Activated naive CD4-positive, alpha-beta T cell treated with anti-CD3 and anti-CD28 coated beads for 36 hours (primary cell): Measurements from ENCODE around the gene RGS3. TPM values are rescaled to one million over a fixed set of nuclear protein-coding genes. Genes with fewer than 3 reads are reported as not detected.

Experiments
- CTCF ChIA-PET: fragments of 350-600 bp; sonication (Branson Sonifier 250); formaldehyde crosslinking; loops from one replicate; lab custom pipeline; 2021; ENCODE audit warnings: antibody characterized with exemption; lab: Charles Lee
- DNase-seq: peaks from one replicate; pipeline ENCODE4 v3.0.0-alpha.2; 2020
- H3K27ac Mint-ChIP-seq: one replicate; pipeline ENCODE4 v1.8.0; 2021; ENCODE audit warnings: mild to moderate bottlenecking, mixed read lengths
- H3K27me3 Mint-ChIP-seq: one replicate; pipeline ENCODE4 v1.8.0; 2021; ENCODE audit warnings: low read depth, mixed read lengths
- H3K36me3 Mint-ChIP-seq: one replicate; pipeline ENCODE4 v1.8.0; 2021; ENCODE audit warnings: low read depth, mixed read lengths
- H3K4me1 Mint-ChIP-seq: one replicate; pipeline ENCODE4 v1.8.0; 2021; ENCODE audit warnings: low read depth, mixed read lengths
- H3K4me3 Mint-ChIP-seq: one replicate; pipeline ENCODE4 v1.8.0; 2021; ENCODE audit warnings: mild to moderate bottlenecking, moderate library complexity, mixed read lengths
- H3K9me3 Mint-ChIP-seq: one replicate; pipeline ENCODE4 v1.8.0; 2021; ENCODE audit warnings: mixed read lengths
- intact Hi-C: fragments of 100-400 bp; cut with micrococcal nuclease; formaldehyde crosslinking; loops from one replicate; pipeline ENCODE4 v1.15.1; 2023
- total RNA-seq, 2 experiments: library from RNA; stranded (reverse); gene quantifications; one replicate each; pipeline ENCODE4 v1.2.3, GENCODE V29; 2021

RGS3 gene
- total RNA-seq, 2 experiments from 2014 or later, result 11.9 to 12.6 TPM

DNA sequence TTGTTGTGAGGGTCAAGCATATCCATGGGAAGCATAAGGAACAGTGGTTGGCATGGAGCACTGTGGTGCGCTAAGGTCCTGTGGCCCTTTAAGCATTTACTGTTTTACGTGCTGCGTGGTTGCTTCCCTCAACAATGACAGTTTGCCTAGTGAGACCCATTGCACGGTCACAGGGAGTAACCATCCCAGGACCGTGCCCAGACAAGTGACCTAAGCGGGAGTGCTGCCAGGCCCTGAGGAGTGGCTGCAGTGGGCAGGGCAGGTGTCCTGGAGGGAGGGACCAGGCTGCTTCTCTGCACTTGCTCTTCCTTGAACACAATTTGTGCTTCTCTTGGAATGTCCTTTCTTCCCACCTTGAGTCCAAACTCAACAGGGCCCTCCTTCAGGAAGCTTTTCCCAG, 64.6 kb downstream of the RGS3 start:
- H3K4me3 Mint-ChIP-seq, result no peak overlapping the region
- intact Hi-C loops, result no loop called here
- peaks cover 2% of the 10 kb centered on the region for H3K36me3 Mint-ChIP-seq
- no peak overlapping the region for H3K27ac Mint-ChIP-seq
- no peak for DNase-seq
- CTCF ChIA-PET, result interaction anchor here (0.9 kb wide), 1 partner anchor 10 kb away, joined by 3 read pairs; no protein-coding TSS in a partner anchor
- no peaks in the 10 kb centered on the region for H3K9me3 Mint-ChIP-seq
- H3K4me1 Mint-ChIP-seq, result peaks cover 16% of the 10 kb centered on the region
- H3K27me3 Mint-ChIP-seq, result no peaks in the 10 kb centered on the region

DNA sequence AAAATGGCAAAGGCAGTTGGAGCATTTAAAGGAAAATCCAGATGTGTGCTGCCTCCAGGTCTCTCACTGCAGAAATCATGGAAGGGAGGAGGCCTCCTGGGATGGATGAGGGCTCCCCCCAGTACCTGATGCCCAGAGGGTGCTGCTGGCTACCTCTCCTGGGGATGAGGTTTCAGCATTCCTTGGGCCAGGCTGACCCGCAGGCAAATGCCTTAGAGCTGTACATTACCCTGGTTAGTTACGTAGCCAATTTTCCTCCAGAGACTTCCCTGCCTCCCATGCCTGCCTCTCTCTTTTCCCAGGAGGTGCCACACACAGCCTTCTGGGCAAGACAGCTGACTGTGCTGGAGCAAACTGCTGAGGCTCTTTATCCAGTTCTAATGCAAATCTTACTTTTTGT, 65.3 kb downstream of the RGS3 start:
- CTCF ChIA-PET, result interaction anchor here (0.9 kb wide), 1 partner anchor 11 kb away, joined by 3 read pairs; no protein-coding TSS in a partner anchor
- no peak for DNase-seq
- intact Hi-C loops, result no loop called here
- Mint-ChIP-seq H3K4me3 (no peak overlapping the region), H3K27ac (no peak overlapping the region), H3K36me3 (peaks cover 2% of the 10 kb centered on the region), H3K4me1 (peaks cover 9% of the 10 kb centered on the region), H3K9me3 (no peaks in the 10 kb centered on the region), H3K27me3 (no peaks in the 10 kb centered on the region)

DNA sequence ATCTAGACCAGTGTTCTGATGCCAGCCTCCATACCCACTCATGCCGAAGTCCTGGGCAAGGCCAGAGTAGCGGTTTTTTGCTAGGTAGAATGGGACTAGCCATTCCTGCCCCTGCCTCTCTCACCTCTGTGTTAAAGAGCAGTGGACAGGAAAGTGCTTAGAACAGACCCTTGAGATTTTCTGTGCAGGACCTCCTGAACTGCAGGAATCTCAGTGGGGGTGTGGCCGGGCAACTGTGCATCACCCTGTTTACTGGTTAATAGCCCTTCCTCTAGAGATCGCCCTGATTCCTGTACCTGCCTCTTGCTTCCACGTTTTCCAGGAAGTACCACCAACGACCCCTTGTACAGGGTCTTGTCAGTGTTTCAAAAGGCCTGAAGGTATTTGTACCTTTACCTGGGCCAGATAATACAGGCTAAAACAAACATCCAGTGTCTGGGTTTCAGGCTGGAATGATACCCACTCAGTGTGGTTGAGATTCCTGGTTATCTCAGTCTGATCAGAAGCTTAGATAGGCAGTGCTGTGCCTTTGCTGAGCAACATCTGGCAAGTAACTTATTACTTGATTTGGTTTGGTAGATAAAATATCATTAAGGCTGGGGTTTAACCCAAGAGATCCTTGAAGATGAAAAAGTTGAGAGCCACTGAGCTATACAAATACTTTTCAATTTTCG, 65.9 kb downstream of the RGS3 start:
- Mint-ChIP-seq H3K27ac (no peak overlapping the region), H3K27me3 (no peaks in the 10 kb centered on the region), H3K4me3 (no peak overlapping the region), H3K36me3 (peaks cover 2% of the 10 kb centered on the region), H3K9me3 (no peaks in the 10 kb centered on the region), H3K4me1 (peaks cover 3% of the 10 kb centered on the region)
- intact Hi-C loops, result no loop called here
- DNase-seq, result no peak
- CTCF ChIA-PET, result no interaction called here

DNA sequence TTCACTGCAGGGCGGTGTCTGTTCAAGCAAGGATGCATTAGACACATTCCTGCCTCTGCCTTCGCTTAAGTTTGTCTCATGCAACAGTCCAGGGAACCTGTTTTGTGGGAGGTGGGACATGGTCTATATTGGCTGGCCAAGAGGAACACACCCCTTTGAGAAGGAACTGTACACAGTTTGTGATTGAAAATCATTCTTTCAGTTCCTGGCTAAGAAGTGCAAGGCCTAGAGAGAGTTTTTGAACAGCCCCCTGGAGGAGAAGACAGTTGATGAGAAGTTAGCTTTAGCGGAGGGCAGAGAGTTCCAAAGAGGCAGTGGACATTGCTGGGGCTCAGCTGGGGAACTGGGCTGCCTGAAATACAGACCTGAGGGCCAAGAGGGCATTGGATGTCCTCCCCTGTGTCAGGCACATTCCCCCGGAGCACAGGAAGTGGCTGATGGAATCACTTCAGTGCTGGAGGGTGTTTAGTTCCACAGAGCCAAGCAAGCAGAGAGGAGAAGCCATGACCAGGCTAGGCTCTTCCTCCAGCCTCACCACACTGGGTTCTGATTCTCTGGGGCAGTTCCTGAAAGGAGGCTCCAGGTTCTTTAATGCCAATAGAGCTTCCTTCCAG, 66.6 kb downstream of the RGS3 start:
- Mint-ChIP-seq H3K9me3 (no peaks in the 10 kb centered on the region), H3K4me3 (no peak overlapping the region), H3K36me3 (peaks cover 2% of the 10 kb centered on the region), H3K27me3 (no peaks in the 10 kb centered on the region), H3K4me1 (no peaks in the 10 kb centered on the region), H3K27ac (no peak overlapping the region)
- CTCF ChIA-PET, result no interaction called here
- intact Hi-C loops, result no loop called here
- DNase-seq, result no peak

DNA sequence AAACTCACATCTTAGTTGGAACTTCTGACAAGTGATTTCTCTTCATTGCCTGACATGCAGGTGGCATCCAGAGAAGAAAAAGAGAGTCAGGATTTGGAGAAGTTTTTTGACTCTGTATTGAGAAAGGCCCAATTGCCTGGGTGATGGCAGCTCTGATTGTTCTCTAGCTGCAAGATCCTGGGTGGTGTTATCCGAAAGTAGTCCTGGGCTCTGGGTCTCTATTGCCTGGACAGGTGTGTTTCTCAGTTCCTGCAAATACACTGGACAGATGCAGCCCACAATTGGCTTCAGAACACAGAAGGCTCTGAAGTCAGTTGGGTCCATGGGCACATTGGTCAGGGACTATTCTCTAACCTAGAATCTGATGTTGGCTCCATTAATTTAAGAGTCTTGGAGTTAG, 67.4 kb downstream of the RGS3 start:
- CTCF ChIA-PET, result no interaction called here

DNA sequence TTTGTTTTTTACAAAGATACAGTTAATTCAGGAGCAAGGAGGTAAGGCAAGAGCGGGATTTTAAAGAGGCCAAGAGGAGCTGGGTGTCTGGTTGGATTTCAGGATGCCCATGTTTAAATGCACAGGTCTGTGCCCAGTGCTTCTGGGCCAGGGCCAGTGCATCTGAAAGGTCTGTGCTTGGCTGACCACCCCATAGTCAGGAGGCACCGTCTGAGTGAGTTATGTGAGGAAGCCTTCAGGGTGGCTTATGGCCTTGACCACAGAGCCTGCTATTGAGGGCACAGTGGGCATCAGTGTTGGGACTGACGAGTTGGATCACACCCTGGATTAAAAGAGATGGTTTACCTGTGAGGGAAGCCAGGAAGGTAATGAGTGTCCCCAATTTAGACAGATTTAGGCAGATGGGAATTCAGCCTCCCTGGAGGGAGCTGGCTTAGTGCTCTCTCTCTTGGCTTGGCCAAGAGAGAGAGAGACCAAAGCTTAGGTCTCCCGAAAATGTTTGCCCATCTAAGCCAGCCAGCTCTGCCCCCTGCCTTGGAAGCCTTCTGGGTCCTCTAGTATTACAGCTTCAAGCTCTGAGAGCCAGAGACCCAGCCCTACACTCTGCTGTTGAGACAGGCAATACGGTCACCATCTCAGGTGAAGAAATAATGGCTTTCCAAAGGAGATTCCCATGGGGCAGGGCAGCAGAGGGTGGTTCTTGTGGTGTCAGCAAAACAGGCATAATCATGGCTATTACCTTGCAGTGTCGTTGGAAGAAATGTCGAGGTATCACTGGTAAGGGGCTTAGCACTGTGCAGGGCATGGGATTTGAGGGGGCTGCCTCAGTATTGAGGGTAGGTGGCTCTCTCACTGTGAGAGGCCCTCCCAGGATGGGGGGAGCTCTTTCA, 68.6 kb downstream of the RGS3 start:
- CTCF ChIA-PET, result interaction anchor here (0.6 kb wide), 1 partner anchor 38 kb away, joined by 4 read pairs; no protein-coding TSS in a partner anchor
- no peak overlapping the region for H3K27ac Mint-ChIP-seq

More for the DNA sequence above, 67.4 kb downstream of the RGS3 start:
- DNase-seq, result no peak
- Mint-ChIP-seq H3K36me3 (peaks cover 2% of the 10 kb centered on the region), H3K4me1 (no peaks in the 10 kb centered on the region), H3K9me3 (no peaks in the 10 kb centered on the region), H3K27ac (no peak overlapping the region), H3K27me3 (no peaks in the 10 kb centered on the region), H3K4me3 (no peak overlapping the region)
- intact Hi-C loops, result no loop called here

DNA sequence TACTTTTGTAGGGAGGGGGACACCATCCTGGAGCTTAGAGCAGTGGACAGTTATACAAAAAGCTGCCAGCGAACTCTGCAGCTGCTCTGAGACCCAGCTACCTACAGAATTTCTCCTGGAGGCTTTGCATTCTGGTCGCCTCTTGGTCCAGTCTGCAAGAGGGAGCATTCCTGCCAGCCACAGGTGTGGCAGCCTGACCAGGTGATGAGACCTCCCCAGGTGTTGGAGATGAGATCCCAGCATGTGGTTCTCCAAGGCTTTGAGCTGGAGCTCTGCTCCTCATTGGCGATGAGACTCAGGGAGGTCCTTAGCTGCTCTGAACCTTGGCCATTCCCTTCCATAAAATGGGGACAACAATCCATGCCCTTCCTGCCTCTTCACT, 69.3 kb downstream of the RGS3 start:
- H3K36me3 Mint-ChIP-seq, result no peaks in the 10 kb centered on the region
- no peaks in the 10 kb centered on the region for H3K4me1 Mint-ChIP-seq
- DNase-seq, result no peak
- no peaks in the 10 kb centered on the region for H3K9me3 Mint-ChIP-seq
- H3K27ac Mint-ChIP-seq, result no peak overlapping the region
- H3K27me3 Mint-ChIP-seq, result no peaks in the 10 kb centered on the region
- intact Hi-C loops, result no loop called here
- CTCF ChIA-PET, result interaction anchor here (0.6 kb wide), 1 partner anchor 38 kb away, joined by 4 read pairs; no protein-coding TSS in a partner anchor
- H3K4me3 Mint-ChIP-seq, result no peak overlapping the region

More for the DNA sequence above, 68.6 kb downstream of the RGS3 start:
- peaks cover under 1% of the 10 kb centered on the region for H3K36me3 Mint-ChIP-seq
- no peaks in the 10 kb centered on the region for H3K4me1 Mint-ChIP-seq
- no peak overlapping the region for H3K4me3 Mint-ChIP-seq
- H3K9me3 Mint-ChIP-seq, result no peaks in the 10 kb centered on the region
- DNase-seq, result no peak
- no peaks in the 10 kb centered on the region for H3K27me3 Mint-ChIP-seq
- intact Hi-C loops, result no loop called here

DNA sequence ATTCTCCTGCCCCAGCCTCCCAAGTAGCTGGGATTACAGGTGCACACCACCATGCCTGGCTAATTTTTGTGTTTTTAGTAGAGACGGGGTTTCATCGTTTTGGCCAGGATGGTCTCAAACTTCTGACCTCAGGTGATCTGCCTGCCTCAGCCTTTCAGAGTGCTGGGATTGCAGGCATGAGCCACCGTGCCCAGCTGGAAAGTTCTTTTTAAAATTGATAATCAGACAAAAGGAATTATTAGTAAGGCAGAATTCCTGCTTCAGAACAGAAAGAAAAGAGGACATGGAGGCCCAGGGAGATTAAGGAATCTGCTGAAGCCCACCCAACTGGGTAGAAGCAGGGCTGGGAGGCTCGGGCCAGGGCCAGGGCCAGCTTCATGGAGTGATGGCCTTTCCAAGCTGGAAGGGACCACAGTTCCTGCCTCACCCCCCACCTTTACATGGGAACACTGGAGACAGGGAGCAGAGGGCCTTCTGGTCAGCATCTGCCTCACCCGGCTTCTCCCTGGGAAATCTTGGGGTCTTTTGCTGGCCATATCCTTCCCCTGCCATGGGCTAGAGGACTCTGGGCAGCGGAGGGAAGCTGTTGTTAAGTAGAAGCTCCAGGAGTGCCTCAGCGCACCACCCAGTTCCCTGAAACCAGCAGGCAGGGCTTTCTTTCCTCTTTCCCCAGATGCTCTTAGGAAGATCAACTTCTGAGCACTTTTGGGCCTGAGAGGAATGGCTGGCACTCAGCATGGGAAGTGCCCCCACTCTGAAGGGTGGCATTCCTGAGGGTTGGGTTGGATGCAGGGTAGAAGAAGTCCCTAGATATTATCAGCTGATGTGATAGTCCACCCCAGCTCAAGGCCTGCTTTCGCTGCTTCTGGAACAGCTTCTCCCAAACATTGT, 70.1 kb downstream of the RGS3 start:
- no peaks in the 10 kb centered on the region for H3K9me3 Mint-ChIP-seq
- no peaks in the 10 kb centered on the region for H3K36me3 Mint-ChIP-seq
- no peaks in the 10 kb centered on the region for H3K4me1 Mint-ChIP-seq
- H3K27ac Mint-ChIP-seq, result no peak overlapping the region
- no peaks in the 10 kb centered on the region for H3K27me3 Mint-ChIP-seq
- H3K4me3 Mint-ChIP-seq, result no peak overlapping the region
- no peak for DNase-seq
- CTCF ChIA-PET, result interaction anchor here (0.6 kb wide), 1 partner anchor 39 kb away, joined by 4 read pairs; no protein-coding TSS in a partner anchor
- intact Hi-C loops, result no loop called here

DNA sequence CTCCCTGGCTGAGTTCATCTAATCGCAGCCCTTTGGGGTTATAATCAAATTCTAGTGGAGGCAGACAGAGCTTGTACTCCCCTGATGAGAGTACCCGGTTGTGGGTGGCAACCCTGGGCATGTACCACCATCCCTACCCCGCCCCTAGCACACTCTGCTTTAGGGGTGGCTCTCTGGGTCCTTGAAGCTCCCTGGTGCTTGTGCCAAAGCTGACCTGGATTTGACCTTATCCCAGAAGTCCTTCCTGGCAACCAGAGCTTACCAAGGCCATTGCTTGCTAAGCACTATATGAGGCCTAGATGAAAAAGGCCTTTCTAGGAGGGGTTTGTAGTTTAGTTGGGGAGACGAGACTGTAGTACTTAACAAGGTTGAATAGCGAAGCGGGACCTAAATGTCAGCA, 72.2 kb downstream of the RGS3 start:
- H3K27me3 Mint-ChIP-seq, result no peaks in the 10 kb centered on the region
- CTCF ChIA-PET, result no interaction called here
- no peaks in the 10 kb centered on the region for H3K4me1 Mint-ChIP-seq
- intact Hi-C loops, result no loop called here
- no peak overlapping the region for H3K4me3 Mint-ChIP-seq
- H3K36me3 Mint-ChIP-seq, result no peaks in the 10 kb centered on the region
- no peaks in the 10 kb centered on the region for H3K9me3 Mint-ChIP-seq
- no peak for DNase-seq
- no peak overlapping the region for H3K27ac Mint-ChIP-seq

DNA sequence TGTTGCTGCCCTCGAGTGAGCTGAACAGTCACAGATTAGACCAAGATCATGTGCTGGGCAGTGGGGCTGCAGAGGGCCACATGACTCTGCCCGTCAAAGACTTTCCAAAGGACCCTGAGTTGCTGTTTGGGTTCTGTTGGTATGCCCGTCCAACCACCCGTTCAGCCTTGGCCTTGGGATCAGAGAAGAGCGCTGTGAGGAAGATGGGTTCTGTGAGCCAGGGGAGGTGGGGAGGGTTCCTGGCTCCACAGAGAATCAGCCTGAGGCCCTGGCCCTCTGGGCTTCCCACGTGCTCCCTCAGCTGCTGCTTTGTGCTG, 72.6 kb downstream of the RGS3 start:
- CTCF ChIA-PET, result no interaction called here
- intact Hi-C loops, result no loop called here
- Mint-ChIP-seq H3K4me3 (no peak overlapping the region), H3K27me3 (no peaks in the 10 kb centered on the region), H3K27ac (no peak overlapping the region), H3K36me3 (no peaks in the 10 kb centered on the region), H3K4me1 (no peaks in the 10 kb centered on the region), H3K9me3 (no peaks in the 10 kb centered on the region)
- DNase-seq, result no peak

DNA sequence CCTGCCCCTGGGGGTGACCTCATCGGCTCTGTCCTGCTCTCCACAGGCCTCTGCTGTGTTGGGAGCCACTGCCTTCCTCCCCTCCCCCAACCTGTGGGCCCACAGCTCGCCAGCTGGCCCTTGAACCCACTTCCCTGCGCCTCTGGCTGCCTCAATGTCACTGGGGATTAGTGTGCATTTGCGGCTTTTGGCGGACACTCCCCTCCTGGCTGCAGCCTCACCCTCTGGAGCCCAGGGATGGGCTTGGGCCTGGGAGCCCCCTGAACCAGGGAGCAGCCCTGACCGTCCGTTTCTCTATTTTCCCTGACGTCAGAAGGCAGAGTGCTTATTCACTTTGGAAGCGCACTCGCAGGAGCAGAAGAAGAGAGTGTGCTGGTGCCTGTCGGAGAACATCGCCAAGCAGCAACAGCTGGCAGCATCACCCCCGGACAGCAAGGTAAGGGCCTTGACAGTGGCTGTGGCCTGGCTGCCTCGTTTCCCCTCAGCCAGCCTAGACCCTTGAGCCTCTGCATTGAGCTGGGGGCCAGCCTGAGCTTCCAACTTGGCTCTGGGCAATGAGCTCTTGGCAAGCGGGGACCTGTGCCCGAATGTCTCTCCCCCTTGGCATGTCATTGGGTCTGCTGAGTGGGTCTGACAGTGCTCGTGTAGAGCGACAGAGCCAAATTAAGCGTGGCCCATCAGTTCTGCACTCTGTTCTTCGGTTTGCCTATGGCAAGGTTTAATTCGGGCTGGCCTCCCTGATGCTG, 73.1 kb downstream of the RGS3 start:
- Mint-ChIP-seq H3K27ac (no peak overlapping the region), H3K4me1 (no peaks in the 10 kb centered on the region), H3K27me3 (no peaks in the 10 kb centered on the region), H3K36me3 (no peaks in the 10 kb centered on the region), H3K4me3 (no peak overlapping the region), H3K9me3 (no peaks in the 10 kb centered on the region)
- CTCF ChIA-PET, result no interaction called here
- no peak for DNase-seq
- intact Hi-C loops, result no loop called here
